Measurements from ENCODE around the gene PHC2. TPM values are rescaled to one million over a fixed set of nuclear protein-coding genes. Genes with fewer than 3 reads are reported as not detected.
A peak's percentile ranks its signal among the peaks of the same experiment; 100 is the strongest.

PHC2 gene
- total and polyA plus RNA-seq, 2 of the 13 experiments (the other 11 are each of a cell fraction or from before 2014, with no cell fraction given) = 52.5 to 84.9 TPM

DNA sequence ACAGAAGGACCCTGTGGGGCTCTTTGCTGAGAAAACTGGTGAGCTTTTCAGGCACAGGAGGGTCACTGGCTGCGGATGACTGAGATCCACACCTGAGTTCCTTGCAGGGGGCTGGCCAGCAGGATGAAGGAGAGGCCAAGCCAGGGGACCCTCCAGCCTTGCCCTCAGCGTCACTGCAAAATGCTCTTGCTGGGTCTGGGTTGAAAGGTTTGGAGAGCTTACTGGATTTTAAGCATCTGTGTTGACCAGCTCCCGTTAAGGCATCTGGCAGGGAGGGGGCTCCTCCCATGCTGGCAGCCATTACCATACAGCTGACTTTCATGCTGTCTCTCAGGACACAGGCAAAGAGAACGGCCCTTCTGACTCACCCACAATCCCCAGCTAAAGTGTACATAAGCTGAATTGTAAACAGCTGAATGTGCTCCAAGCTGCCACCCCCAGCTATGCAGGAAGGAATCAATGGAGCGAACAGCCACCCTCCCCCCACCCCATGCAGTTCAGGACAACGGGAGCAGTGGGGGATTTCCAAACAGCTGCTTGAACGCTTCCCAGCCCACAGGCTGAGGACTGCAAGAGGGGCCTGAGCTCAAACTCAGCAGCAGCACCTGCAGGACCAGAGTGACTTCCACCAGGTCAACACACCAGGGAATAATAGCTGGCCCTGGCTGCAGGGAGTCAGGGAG is 88.7 kb downstream of the PHC2 start (continued):
- peak; percentile 13 to 60; a peak in 2 of 4 replicates for TF ChIP-seq POLR2A (IDR thresholded peaks at IDR 0.05; ENCODE audit: insufficient read depth in 1 of 2, low read depth in 2 of 2, low read length in 2 of 2)
- TF ChIP-seq ZIK1 (CRISPR knock-in tag; IDR thresholded peaks at IDR 0.05; ENCODE audit: borderline replicate concordance, low read depth) = no peak
- no peak; the same call in 1 of the 2 replicates for TF ChIP-seq ZBTB42 (CRISPR knock-in tag; IDR thresholded peaks at IDR 0.05)
- TF ChIP-seq ZSCAN30 (CRISPR knock-in tag; IDR thresholded peaks at IDR 0.05) = no peak
- no peak for TF ChIP-seq PAX8 (CRISPR knock-in tag; IDR thresholded peaks at IDR 0.05; ENCODE audit: borderline replicate concordance)
- TF ChIP-seq ZNF878 (CRISPR knock-in tag; IDR thresholded peaks at IDR 0.05) = peak; percentile 82
- TF ChIP-seq, protein P1, sequence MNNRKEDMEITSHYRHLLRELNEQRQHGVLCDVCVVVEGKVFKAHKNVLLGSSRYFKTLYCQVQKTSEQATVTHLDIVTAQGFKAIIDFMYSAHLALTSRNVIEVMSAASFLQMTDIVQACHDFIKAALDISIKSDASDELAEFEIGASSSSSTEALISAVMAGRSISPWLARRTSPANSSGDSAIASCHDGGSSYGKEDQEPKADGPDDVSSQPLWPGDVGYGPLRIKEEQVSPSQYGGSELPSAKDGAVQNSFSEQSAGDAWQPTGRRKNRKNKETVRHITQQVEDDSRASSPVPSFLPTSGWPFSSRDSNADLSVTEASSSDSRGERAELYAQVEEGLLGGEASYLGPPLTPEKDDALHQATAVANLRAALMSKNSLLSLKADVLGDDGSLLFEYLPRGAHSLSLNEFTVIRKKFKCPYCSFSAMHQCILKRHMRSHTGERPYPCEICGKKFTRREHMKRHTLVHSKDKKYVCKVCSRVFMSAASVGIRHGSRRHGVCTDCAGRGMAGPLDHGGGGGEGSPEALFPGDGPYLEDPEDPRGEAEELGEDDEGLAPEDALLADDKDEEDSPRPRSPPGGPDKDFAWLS (CRISPR knock-in tag; IDR thresholded peaks at IDR 0.05; ENCODE audit: borderline replicate concordance) = no peak
- TF ChIP-seq, protein P2, sequence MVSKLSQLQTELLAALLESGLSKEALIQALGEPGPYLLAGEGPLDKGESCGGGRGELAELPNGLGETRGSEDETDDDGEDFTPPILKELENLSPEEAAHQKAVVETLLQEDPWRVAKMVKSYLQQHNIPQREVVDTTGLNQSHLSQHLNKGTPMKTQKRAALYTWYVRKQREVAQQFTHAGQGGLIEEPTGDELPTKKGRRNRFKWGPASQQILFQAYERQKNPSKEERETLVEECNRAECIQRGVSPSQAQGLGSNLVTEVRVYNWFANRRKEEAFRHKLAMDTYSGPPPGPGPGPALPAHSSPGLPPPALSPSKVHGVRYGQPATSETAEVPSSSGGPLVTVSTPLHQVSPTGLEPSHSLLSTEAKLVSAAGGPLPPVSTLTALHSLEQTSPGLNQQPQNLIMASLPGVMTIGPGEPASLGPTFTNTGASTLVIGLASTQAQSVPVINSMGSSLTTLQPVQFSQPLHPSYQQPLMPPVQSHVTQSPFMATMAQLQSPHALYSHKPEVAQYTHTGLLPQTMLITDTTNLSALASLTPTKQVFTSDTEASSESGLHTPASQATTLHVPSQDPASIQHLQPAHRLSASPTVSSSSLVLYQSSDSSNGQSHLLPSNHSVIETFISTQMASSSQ (IDR thresholded peaks at IDR 0.05; ENCODE audit: low read depth) = peak; percentile 87
- TF ChIP-seq, protein P2 (CRISPR knock-in tag; IDR thresholded peaks at IDR 0.05; ENCODE audit: borderline replicate concordance) = peak; percentile 93; the same call in 1 of the 2 replicates
- TF ChIP-seq HMG20A (CRISPR knock-in tag; IDR thresholded peaks at IDR 0.05; ENCODE audit: borderline replicate concordance) = peak; percentile 71; the same call in 1 of the 2 replicates
- no peak for TF ChIP-seq ZNF468 (CRISPR knock-in tag; IDR thresholded peaks at IDR 0.05)
- TF ChIP-seq ZNF121 (CRISPR knock-in tag; IDR thresholded peaks at IDR 0.05) = no peak
- no peak for TF ChIP-seq ZNF768 (CRISPR knock-in tag; IDR thresholded peaks at IDR 0.05)
- TF ChIP-seq CEBPB (IDR thresholded peaks at IDR 0.05; ENCODE audit: borderline replicate concordance, low read depth, low read length) = peak; percentile 26; the same call in 1 of the 2 replicates
- peak; percentile 44; the same call in 1 of the 2 replicates for TF ChIP-seq ZFX (CRISPR knock-in tag; IDR thresholded peaks at IDR 0.05; ENCODE audit: low read depth)
- TF ChIP-seq, protein P3, sequence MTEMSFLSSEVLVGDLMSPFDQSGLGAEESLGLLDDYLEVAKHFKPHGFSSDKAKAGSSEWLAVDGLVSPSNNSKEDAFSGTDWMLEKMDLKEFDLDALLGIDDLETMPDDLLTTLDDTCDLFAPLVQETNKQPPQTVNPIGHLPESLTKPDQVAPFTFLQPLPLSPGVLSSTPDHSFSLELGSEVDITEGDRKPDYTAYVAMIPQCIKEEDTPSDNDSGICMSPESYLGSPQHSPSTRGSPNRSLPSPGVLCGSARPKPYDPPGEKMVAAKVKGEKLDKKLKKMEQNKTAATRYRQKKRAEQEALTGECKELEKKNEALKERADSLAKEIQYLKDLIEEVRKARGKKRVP (CRISPR knock-in tag; IDR thresholded peaks at IDR 0.05) = peak in 1 of 2 experiments; percentile 82; a peak in 2 of 4 replicates
- TF ChIP-seq GTF3A (CRISPR knock-in tag; conservative IDR thresholded peaks at IDR 0.05) = no peak
- TF ChIP-seq, protein P4, sequence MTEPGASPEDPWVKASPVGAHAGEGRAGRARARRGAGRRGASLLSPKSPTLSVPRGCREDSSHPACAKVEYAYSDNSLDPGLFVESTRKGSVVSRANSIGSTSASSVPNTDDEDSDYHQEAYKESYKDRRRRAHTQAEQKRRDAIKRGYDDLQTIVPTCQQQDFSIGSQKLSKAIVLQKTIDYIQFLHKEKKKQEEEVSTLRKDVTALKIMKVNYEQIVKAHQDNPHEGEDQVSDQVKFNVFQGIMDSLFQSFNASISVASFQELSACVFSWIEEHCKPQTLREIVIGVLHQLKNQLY (CRISPR knock-in tag; IDR thresholded peaks at IDR 0.05) = peak; percentile 72
- TF ChIP-seq ZNF7 (CRISPR knock-in tag; IDR thresholded peaks at IDR 0.05) = 0 out of 2 replicates have a peak, but pooled peaks have one; percentile 3
- no peak for TF ChIP-seq ZNF451 (CRISPR knock-in tag; IDR thresholded peaks at IDR 0.05)
- TF ChIP-seq SP2 (CRISPR knock-in tag; IDR thresholded peaks at IDR 0.05) = no peak
- no peak for TF ChIP-seq ZNF3 (CRISPR knock-in tag; IDR thresholded peaks at IDR 0.05)
- no peak for TF ChIP-seq ZNF296 (CRISPR knock-in tag; conservative IDR thresholded peaks at IDR 0.05)
- peak; percentile 99 for TF ChIP-seq ZNF788 (CRISPR knock-in tag; IDR thresholded peaks at IDR 0.05; ENCODE audit: borderline replicate concordance)

Measured in HepG2 (cell line).